Neuronal stem cell (in vitro differentiated cells): ENCODE measurements around the gene CHST15.

Experiments used
- DNase-seq: peaks from one replicate; pipeline ENCODE4 v3.0.0-alpha.2; 2013; ENCODE audit warnings: low spot score
- H2AFZ ChIP-seq: one replicate; pipeline ENCODE4 v1.6.1; 2013; ENCODE audit warnings: mild to moderate bottlenecking, low read length, inconsistent platforms
- H2AK5ac ChIP-seq: 2 replicates; pipeline ENCODE4 v1.6.1; 2013; ENCODE audit warnings: low read depth, mild to moderate bottlenecking, inconsistent platforms, low read length, moderate library complexity, mixed read lengths
- H2BK120ac ChIP-seq: 2 replicates; pipeline ENCODE4 v1.6.1; 2013; ENCODE audit warnings: low read depth, mild to moderate bottlenecking, inconsistent platforms, low read length, moderate library complexity, mixed read lengths
- H2BK12ac ChIP-seq: one replicate; pipeline ENCODE4 v1.6.1; 2013; ENCODE audit warnings: low read length, inconsistent platforms
- H2BK15ac ChIP-seq: 2 replicates; pipeline ENCODE4 v1.6.1; 2013; ENCODE audit warnings: mild to moderate bottlenecking, low read length, inconsistent platforms, mixed read lengths
- H2BK5ac ChIP-seq: one replicate; pipeline ENCODE4 v1.6.1; 2013; ENCODE audit warnings: inconsistent platforms, mild to moderate bottlenecking, low read length, moderate library complexity
- H3K14ac ChIP-seq: one replicate; pipeline ENCODE4 v1.6.1; 2013; ENCODE audit warnings: low read length, inconsistent platforms
- H3K18ac ChIP-seq: 2 replicates; pipeline ENCODE4 v1.6.1; 2013; ENCODE audit warnings: low read length, inconsistent platforms
- H3K23ac ChIP-seq: 2 replicates; pipeline ENCODE4 v1.6.1; 2013; ENCODE audit warnings: low read depth, mild to moderate bottlenecking, mixed read lengths, low read length, inconsistent platforms; ENCODE audit not compliant: poor library complexity
- H3K27ac ChIP-seq: replicated peaks from 3 replicates; pipeline ENCODE4 v1.5.1; 2013; ENCODE audit warnings: low read length, inconsistent platforms
- H3K27me3 ChIP-seq, 3 experiments: 2 replicates each; pipeline ENCODE4 v1.6.1; 2013; ENCODE audit warnings: low read length in 3 of 3, mild to moderate bottlenecking in 2 of 3, inconsistent platforms in 1 of 3, low read depth in 1 of 3, mixed read lengths in 1 of 3, moderate library complexity in 1 of 3; ENCODE audit not compliant: control insufficient read depth in 3 of 3, insufficient read depth in 3 of 3
- H3K36me3 ChIP-seq, 2 donors: replicated peaks in 1 of 2; 2 replicates each; pipeline ENCODE4 v1.6.1; 2013; ENCODE audit warnings: low read length in 2 of 2; ENCODE audit not compliant: control insufficient read depth in 2 of 2, insufficient read depth in 2 of 2
- H3K4ac ChIP-seq: 2 replicates; pipeline ENCODE4 v1.6.1; 2013; ENCODE audit warnings: inconsistent platforms, mild to moderate bottlenecking, low read length, moderate library complexity
- H3K4me1 ChIP-seq, 2 donors: 1 replicate in 1 of 2; 2 replicates in 1 of 2; pipeline ENCODE4 v1.6.1; 2013; ENCODE audit warnings: low read length in 2 of 2, low read depth in 1 of 2; ENCODE audit not compliant: control insufficient read depth in 2 of 2, insufficient read depth in 1 of 2
- H3K4me2 ChIP-seq: one replicate; pipeline ENCODE4 v1.6.1; 2013; ENCODE audit warnings: mild to moderate bottlenecking, low read length, inconsistent platforms; ENCODE audit not compliant: insufficient read depth, poor library complexity, severe bottlenecking
- H3K4me3 ChIP-seq, 2 donors: 2 replicates each; pipeline ENCODE4 v1.5.1; 2013; ENCODE audit warnings: low read length in 2 of 2, mild to moderate bottlenecking in 2 of 2, inconsistent platforms in 1 of 2, moderate library complexity in 1 of 2
- H3K79me1 ChIP-seq: one replicate; pipeline ENCODE4 v1.6.1; 2013; ENCODE audit warnings: low read depth, mild to moderate bottlenecking, inconsistent platforms, low read length, moderate library complexity
- H3K9ac ChIP-seq: one replicate; pipeline ENCODE4 v1.6.1; 2013; ENCODE audit warnings: mild to moderate bottlenecking, low read depth, low read length, inconsistent platforms; ENCODE audit not compliant: poor library complexity
- H3K9me3 ChIP-seq, 2 donors: replicated peaks in 1 of 2; 2 replicates each; pipeline versions ENCODE3 to v1.6.1; 2013; ENCODE audit warnings: low read length in 2 of 2, mild to moderate bottlenecking in 2 of 2, inconsistent platforms in 1 of 2, low read depth in 1 of 2, mixed read lengths in 1 of 2, moderate library complexity in 1 of 2; ENCODE audit not compliant: control insufficient read depth in 2 of 2, insufficient read depth in 1 of 2
- H4K8ac ChIP-seq: one replicate; pipeline ENCODE4 v1.6.1; 2013; ENCODE audit warnings: low read depth, mild to moderate bottlenecking, inconsistent platforms, low read length, moderate library complexity
- H4K91ac ChIP-seq: one replicate; pipeline ENCODE4 v1.6.1; 2013; ENCODE audit warnings: low read length, low read depth, mild to moderate bottlenecking, inconsistent platforms; ENCODE audit not compliant: poor library complexity
- WGBS, 2 donors: extraction: QIAGEN DNeasy Blood & Tissue Kit; methylation state at CpG; one replicate each; pipeline ENCODE4 v1.1.7; 2013; ENCODE audit warnings: missing lambda C conversion rate in 2 of 2, mixed read lengths in 1 of 2; ENCODE audit not compliant: insufficient read length in 2 of 2, insufficient replicate concordance in 1 of 2; ENCODE audit errors: extremely low coverage in 2 of 2; 5-methylcytosine and 5-hydroxymethylcytosine counted together

CHST15 gene

DNA sequence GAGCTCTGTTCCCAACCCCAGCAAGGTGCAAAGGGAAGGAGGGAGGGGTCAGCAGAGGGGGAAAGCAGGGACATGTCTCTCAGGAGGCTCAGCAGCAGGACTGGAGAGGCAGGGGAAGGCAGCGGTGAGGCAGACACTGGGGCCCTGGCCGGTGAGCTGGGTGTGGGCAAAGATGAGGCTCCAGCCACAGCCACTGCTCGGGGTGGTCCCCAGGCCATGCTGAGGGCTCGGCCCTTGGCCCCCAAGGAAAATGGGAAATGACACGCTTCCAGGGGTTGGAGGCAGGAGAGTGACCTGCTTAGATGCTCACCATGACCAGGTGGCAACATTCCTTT lies 35.4 kb upstream of the CHST15 start:
- no CpG with 5 or more reads among the region's 5 CpGs for WGBS, 2 donors
- no peaks in the 10 kb centered on the region for H3K36me3 ChIP-seq

DNA sequence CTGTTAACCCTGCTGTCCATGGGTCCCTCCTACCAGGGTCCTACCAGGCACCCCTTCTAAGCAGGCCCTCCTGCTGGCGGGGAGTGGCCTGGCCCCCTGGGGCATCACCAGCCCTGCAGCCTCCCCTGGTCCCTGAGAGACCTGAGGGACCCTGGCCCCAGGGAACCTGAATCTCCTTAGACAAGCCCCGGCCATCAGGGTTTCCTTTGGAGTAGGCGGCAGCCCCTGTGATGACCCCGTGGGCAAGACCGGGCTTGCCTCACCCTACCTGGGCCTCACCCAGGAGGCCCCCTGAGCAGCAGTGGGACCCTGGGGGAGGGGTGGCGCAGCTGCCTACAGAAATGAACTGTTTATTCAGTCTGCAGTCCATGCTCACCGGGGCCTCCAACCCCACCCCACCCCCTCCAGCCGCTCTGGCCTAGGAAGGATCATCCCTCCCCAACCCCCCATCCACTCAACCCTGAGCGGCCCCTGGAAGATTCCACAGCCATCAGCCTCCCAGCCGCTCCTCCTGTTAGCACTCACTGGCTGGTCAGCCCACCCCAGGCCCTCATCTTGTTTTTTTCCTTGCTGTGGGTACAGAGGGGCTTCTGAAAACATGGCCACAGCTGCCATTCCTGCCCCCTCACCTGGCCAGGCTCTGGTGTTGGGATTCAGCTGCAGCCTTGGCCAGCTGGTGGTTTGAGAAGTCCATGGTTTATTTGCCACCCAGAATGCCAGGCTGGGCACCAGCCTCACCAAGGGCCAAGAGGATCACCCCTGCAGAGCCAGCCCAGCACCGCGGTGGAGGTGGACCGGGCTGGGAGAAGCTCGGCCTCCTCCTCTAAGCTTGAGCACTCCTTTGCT lies 34.8 kb upstream of the CHST15 start:
- Histone ChIP-seq H2BK12ac (peak overlapping the region; percentile 7), H2AK5ac (peak overlapping the region; percentile 88), H2BK120ac (no peak overlapping the region), H3K4me1 (peaks cover 7 to 19% of the 10 kb centered on the region in 2 donors), H3K36me3 (no peaks in the 10 kb centered on the region), H3K27me3 (peaks cover 0 to 19% (median 2%) of the 10 kb centered on the region in 3 experiments), H4K91ac (peak overlapping the region; percentile 9), H3K79me1 (no peaks in the 10 kb centered on the region), H3K23ac (no peak overlapping the region), H3K18ac (peak overlapping the region; percentile 86), H3K4me3 (no peak overlapping the region), H3K4me2 (no peak overlapping the region), H2BK15ac (peak overlapping the region; percentile 93), H2BK5ac (peak overlapping the region; percentile 7), H4K8ac (no peak overlapping the region), H3K27ac (no peak overlapping the region), H3K9me3 (no peaks in the 10 kb centered on the region), H3K4ac (no peak overlapping the region), H3K14ac (peak overlapping the region; percentile 65), H3K9ac (no peak overlapping the region), H2AFZ (peak overlapping the region; percentile 62)
- DNase-seq: no peak
- WGBS, 2 donors: no CpG with 5 or more reads among the region's 14 CpGs

More for the DNA sequence above, 35.4 kb upstream of the CHST15 start:
- Histone ChIP-seq H2BK5ac (peak overlapping the region; percentile 7), H3K27me3 (peaks cover 0 to 19% (median 2%) of the 10 kb centered on the region in 3 experiments), H4K91ac (no peak overlapping the region), H3K4me3 (no peak overlapping the region), H2BK12ac (peak overlapping the region; percentile 7), H2AFZ (no peak overlapping the region), H3K9ac (no peak overlapping the region), H3K18ac (peak overlapping the region; percentile 79), H3K4me2 (no peak overlapping the region), H3K79me1 (no peaks in the 10 kb centered on the region), H3K27ac (no peak overlapping the region), H3K23ac (no peak overlapping the region), H4K8ac (no peak overlapping the region), H2AK5ac (peak overlapping the region; percentile 88), H3K9me3 (no peaks in the 10 kb centered on the region), H3K14ac (no peak overlapping the region), H3K4me1 (peaks cover 7 to 19% of the 10 kb centered on the region in 2 donors), H2BK120ac (no peak overlapping the region), H3K4ac (no peak overlapping the region), H2BK15ac (peak overlapping the region; percentile 93)
- no peak for DNase-seq

DNA sequence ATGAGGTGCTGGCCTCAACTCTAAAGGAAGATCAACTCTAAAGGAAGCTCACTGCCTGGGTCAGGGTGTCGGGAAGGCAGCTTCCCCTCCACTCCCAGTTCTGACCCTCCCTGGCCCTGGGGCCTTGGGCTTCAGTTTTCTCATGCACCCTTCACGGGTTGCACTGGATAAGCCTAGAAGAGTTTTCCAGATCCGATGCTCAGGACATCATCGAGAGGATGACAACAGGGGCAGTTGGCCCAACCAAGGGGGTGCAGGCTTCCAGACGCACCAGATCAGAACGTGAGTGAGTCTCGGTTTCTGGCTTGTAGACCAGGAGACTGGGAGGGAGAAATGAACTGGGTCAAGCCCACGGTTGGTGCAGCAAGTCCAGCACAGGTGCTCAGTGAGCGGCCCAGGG lies 34.2 kb upstream of the CHST15 start:
- H3K4me1 ChIP-seq: peaks cover 7 to 19% of the 10 kb centered on the region in 2 donors
- no peak overlapping the region for H3K9ac ChIP-seq
- peaks cover 0 to 15% (median 2%) of the 10 kb centered on the region in 3 experiments for H3K27me3 ChIP-seq
- H3K4ac ChIP-seq: no peak overlapping the region
- no peak overlapping the region for H4K8ac ChIP-seq
- H3K4me3 ChIP-seq: no peak overlapping the region
- no peak overlapping the region for H2BK12ac ChIP-seq
- H2BK15ac ChIP-seq: peak overlapping the region; percentile 25
- no CpG with 5 or more reads among the region's 9 CpGs for WGBS, 2 donors
- DNase-seq: no peak
- no peak overlapping the region for H3K4me2 ChIP-seq
- peak overlapping the region; percentile 88 for H2AK5ac ChIP-seq
- H3K79me1 ChIP-seq: no peaks in the 10 kb centered on the region
- peak overlapping the region; percentile 86 for H3K18ac ChIP-seq
- H2BK5ac ChIP-seq: peak overlapping the region; percentile 7
- no peak overlapping the region for H4K91ac ChIP-seq
- no peak overlapping the region for H3K27ac ChIP-seq
- H3K23ac ChIP-seq: no peak overlapping the region
- H3K9me3 ChIP-seq: no peaks in the 10 kb centered on the region
- no peaks in the 10 kb centered on the region for H3K36me3 ChIP-seq
- H3K14ac ChIP-seq: no peak overlapping the region
- no peak overlapping the region for H2BK120ac ChIP-seq
- no peak overlapping the region for H2AFZ ChIP-seq

DNA sequence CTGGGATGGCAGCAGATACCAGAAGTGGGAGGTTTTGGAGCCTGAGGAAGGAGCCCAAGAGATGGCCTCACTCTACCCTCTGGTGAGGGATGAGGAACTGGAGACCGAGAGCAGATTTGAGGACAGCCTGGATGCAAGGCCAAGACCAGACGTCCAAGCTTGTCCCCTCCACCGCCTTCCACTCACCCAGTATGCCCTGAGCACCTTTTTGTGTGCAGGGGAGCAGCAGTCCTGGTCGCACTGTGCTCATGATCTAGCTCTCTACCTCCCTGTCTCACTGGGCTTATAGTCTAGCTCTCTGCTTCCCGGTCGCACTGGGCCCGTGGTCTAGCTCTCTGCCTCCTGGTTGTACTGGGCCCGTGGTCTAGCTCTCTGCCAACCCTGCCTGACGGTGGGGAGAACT lies 33.6 kb upstream of the CHST15 start:
- Histone ChIP-seq H3K9me3 (no peaks in the 10 kb centered on the region), H2BK12ac (no peak overlapping the region), H3K4ac (no peak overlapping the region), H2BK5ac (no peak overlapping the region), H3K23ac (no peak overlapping the region), H3K14ac (no peak overlapping the region), H2AK5ac (no peak overlapping the region), H3K4me1 (peaks cover 7 to 18% of the 10 kb centered on the region in 2 donors), H2AFZ (no peak overlapping the region), H3K9ac (no peak overlapping the region), H3K27ac (no peak overlapping the region), H3K18ac (peak overlapping the region; percentile 73), H3K79me1 (no peaks in the 10 kb centered on the region), H2BK15ac (peak overlapping the region; percentile 25), H3K4me2 (no peak overlapping the region), H2BK120ac (no peak overlapping the region), H3K4me3 (no peak overlapping the region), H4K91ac (no peak overlapping the region), H3K36me3 (no peaks in the 10 kb centered on the region), H4K8ac (no peak overlapping the region), H3K27me3 (peaks cover 0 to 11% (median 2%) of the 10 kb centered on the region in 3 experiments)
- no CpG with 5 or more reads among the region's 9 CpGs for WGBS, 2 donors
- no peak for DNase-seq
